PFSK-1 (cell line): ENCODE data around the gene MCRIP2.

ENCODE experiments used
- FOXP2 ChIP-seq: optimal IDR thresholded peaks from 2 replicates; pipeline ENCODE3; 2011; ENCODE audit warnings: borderline replicate concordance, control low read depth, inconsistent platforms; ENCODE audit not compliant: insufficient read depth; ENCODE audit errors: extremely low read length, extremely low read depth
- POLR2AphosphoS5 ChIP-seq: IDR thresholded peaks from 2 replicates; pipeline ENCODE4 v1.6.1; 2012; ENCODE audit warnings: low read depth, mild to moderate bottlenecking, control low read depth, low read length, moderate library complexity
- SIN3A ChIP-seq: IDR thresholded peaks from 2 replicates; pipeline ENCODE4 v1.6.1; 2012; ENCODE audit warnings: mild to moderate bottlenecking, low read length, moderate library complexity, borderline replicate concordance; ENCODE audit not compliant: insufficient read depth
- TAF1 ChIP-seq: IDR thresholded peaks from 2 replicates; pipeline ENCODE4 v1.6.1; 2012; ENCODE audit warnings: low read length, control low read depth, borderline replicate concordance; ENCODE audit not compliant: insufficient read depth
- TF ChIP-seq, protein P1 (sequence below), 2 experiments: IDR thresholded peaks; 2 replicates each; pipeline versions ENCODE4 v1.6.1 to v1.8.0; 2011 to 2012; ENCODE audit warnings: low read depth in 2 of 2, low read length in 2 of 2, control low read depth in 1 of 2, inconsistent platforms in 1 of 2, mild to moderate bottlenecking in 1 of 2, moderate library complexity in 1 of 2; ENCODE audit not compliant: insufficient read depth in 1 of 2

DNA sequence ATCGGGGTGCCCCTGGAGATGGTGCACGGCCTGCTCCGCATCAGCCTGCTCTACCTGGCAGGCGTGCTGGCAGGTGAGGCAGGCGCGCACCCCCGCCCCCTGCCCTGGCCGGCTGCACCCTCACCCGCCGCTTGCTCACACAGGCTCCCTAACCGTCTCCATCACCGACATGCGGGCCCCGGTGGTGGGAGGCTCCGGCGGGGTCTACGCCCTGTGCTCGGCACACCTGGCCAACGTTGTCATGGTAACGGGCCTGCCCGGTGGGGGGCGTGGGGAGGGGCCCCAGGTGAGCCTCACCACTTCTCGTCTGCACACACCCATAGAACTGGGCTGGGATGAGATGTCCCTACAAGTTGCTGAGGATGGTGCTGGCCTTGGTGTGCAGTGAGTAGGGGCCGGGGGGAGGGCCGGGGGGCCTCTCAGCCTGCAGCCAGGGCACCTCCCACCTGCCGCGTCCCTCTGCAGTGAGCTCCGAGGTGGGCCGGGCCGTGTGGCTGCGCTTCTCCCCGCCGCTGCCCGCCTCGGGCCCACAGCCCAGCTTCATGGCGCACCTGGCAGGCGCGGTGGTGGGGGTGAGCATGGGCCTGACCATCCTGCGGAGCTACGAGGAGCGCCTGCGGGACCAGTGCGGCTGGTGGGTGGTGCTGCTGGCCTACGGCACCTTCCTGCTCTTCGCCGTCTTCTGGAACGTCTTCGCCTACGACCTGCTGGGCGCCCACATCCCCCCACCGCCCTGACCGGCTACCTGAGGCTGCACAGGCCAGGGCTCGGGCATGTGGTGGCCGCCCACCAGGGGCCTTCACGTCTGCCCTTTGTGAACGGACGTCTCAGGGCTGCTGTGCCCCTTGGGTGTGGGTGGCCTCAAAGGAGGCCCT lies 35.9 kb downstream of the MCRIP2 start:
- TF ChIP-seq POLR2AphosphoS5 (no peak), SIN3A (no peak), FOXP2 (no peak), TAF1 (no peak)
- TF ChIP-seq, protein P1, sequence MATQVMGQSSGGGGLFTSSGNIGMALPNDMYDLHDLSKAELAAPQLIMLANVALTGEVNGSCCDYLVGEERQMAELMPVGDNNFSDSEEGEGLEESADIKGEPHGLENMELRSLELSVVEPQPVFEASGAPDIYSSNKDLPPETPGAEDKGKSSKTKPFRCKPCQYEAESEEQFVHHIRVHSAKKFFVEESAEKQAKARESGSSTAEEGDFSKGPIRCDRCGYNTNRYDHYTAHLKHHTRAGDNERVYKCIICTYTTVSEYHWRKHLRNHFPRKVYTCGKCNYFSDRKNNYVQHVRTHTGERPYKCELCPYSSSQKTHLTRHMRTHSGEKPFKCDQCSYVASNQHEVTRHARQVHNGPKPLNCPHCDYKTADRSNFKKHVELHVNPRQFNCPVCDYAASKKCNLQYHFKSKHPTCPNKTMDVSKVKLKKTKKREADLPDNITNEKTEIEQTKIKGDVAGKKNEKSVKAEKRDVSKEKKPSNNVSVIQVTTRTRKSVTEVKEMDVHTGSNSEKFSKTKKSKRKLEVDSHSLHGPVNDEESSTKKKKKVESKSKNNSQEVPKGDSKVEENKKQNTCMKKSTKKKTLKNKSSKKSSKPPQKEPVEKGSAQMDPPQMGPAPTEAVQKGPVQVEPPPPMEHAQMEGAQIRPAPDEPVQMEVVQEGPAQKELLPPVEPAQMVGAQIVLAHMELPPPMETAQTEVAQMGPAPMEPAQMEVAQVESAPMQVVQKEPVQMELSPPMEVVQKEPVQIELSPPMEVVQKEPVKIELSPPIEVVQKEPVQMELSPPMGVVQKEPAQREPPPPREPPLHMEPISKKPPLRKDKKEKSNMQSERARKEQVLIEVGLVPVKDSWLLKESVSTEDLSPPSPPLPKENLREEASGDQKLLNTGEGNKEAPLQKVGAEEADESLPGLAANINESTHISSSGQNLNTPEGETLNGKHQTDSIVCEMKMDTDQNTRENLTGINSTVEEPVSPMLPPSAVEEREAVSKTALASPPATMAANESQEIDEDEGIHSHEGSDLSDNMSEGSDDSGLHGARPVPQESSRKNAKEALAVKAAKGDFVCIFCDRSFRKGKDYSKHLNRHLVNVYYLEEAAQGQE (IDR thresholded peaks at IDR 0.05; ENCODE audit: insufficient read depth in 1 of 2, low read depth in 2 of 2, low read length in 2 of 2) = no peak
